Activated CD4-positive, alpha-beta T cell treated with anti-CD3 and anti-CD28 coated beads for 48 hours (primary cell): ENCODE measurements around the gene SKI.

Source experiments
- DNase-seq: peaks from one replicate; pipeline ENCODE4 v3.0.0-alpha.2; 2020

SKI gene

GRCh38 chr1:2279817-2280216 is 51.7 kb downstream of the SKI start:
- DNase-seq: no peak

DNA sequence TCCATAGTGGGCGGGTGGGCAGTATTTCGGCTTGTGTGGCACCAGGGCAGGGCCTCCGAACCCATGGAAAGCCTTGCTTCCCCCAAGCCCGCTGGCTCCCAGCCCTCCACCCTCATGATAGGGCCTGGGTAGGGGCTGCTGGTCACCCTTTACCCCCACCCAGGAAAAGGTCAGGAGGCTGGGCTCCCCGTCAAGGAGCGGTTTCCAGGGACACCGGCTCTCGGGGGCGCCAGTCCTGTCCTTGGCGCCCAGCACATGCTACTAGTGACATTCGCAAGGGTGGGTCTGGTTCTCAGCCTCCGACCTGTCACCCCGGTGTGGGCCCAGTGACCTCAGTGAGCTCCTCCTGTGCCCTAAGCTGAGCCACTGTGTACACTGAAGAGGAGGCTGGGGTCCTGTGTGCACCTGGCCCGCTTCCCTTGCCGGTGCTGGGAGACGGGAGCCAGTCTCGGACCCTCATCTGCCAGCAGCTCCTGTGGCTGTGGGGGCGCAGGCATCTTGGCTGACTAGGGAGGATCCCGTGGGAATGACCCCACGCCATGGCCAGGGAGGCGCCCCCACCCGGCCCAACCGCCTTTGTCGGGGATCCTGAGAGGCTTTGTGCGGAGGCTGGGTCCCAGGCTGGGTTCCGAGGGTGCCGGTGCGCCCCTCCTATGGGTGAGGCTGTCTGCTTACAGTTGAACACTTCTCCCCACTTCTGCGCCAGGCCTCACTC is 54.6 kb downstream of the SKI start:
- no peak for DNase-seq

DNA sequence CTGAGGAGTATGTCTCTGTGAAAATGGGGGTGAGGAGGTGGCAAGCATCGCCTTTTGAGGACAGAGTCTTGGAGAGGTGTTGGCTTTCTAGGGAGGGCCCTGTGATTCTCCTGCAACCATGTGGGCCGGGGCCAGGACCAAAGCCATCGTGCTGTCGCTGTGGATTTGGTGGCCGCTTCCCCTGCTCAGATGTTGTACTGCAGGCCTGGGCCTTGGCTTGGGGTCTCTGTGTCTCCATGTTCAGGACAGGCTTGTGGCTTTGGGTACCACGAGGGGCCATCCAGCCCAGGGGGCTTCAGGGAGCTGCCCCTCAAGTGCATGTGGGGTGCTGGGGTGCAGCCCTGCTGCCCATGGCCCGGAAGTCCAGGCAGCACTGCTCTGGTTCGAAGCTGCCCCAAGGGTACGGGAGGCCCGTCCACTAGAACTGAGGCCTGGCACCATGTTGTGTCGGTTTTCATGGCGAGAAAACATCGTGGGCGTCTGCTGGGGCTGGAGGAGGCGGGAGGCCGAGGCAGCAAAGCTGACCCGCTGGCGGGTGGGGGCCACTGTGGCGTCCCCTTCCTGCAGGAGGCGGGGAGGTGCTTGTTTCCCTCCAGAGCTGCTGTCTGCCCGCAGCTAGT is 55.4 kb downstream of the SKI start:
- no peak for DNase-seq

GRCh38 chr1:2283991-2284895 is 56.1 kb downstream of the SKI start:
- DNase-seq: no peak

DNA sequence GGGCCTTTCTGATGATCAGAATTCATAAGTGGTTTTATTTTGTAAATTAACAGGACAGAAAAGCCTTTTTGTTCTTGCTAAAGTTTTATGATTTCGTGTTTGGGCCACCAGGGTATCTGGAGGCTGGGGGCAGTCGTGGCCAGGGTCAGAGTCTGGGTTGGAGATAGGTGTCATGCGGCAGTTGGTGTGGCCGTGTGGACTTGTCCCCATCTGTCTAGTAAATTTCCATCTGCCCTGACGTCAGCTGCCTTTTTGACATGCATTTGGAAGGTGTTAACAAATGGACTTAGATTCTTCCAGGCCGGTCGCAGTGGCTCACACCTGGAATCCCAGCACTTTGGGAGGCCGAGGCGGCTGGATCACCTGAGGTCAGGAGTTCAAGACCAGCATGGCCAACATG is 56.8 kb downstream of the SKI start:
- no peak for DNase-seq

DNA sequence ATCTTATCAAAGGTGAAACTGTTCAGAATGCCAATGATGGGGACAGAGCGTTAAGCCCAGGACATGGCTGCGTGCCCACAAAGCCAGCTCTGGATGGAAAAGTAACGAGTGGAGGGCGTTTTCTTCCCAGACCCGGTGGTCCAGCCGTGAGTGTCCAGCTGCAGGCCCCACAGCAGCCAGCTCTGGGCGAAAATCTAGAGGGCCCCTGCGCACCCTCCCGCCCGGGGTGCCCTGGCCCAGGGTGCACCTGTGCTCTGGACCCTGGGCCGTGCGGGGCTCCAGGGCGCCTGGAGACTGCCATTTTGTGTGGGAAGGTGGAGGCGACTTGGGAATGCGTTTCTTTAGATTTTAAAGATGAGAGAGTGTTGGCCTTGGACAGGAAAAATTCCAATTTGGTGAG is 58.8 kb downstream of the SKI start:
- DNase-seq: no peak

- no peak for DNase-seq
These were observed 59.5 kb downstream of the SKI start for GRCh38 chr1:2287649-2288048.

DNA sequence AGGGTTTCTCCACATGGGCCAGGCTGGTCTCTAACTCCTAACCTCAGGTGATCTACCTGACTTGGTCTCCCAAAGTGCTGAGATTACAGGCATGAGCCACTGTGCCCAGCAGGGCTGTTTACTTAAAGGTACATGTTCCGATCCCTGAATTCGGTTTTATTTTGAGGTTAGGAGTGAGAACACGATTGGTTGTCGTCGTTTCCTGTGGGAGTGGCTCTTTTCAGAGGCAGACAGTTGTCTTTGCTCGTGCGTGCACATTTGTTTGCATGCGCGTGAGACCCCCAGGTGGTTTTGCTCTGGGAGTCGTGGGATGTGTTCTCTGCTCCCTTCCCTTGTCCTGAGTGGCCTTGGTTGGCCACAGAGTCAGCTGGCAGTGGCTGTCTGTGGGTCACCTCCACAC is 60.2 kb downstream of the SKI start:
- peak; percentile 42 for DNase-seq

DNA sequence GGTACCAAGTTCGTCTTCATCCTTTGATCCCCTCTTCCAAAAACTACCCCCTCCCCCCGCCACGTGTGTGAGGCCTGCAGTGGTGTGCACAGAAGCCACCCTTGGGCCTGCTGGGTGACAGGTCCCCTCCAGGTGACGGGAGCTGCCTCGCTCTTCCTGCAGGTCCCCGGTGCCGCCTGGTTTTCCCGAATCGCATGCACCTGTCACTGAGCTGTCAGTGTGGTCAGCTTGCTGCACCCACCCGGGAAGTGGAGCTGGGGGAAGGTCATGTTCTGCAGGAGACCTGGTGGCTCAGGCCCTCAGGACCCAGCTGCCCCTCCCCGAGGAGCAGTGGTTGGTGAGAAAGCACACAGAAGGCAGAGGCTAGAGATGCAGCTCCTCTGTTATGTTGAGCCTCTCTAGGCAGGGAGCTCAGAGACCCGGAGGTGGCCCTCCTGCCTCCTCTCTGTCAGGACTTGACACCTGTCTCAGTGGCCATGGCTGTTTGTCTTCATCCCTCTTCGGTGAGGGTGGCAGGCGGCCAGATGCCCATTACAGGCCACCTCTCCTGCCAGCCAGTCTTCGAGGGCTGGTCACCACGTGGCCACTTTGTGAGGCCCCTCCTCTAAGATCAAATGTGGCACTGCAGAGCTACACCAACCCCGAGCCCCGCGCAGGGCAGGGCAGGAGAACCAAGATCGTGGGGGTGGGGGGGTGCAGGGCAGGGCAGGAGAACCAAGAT is 60.9 kb downstream of the SKI start:
- DNase-seq: no peak

- DNase-seq: no peak
These were observed 61.5 kb downstream of the SKI start for GRCh38 chr1:2289607-2290006.

GRCh38 chr1:2290171-2290578 is 62.1 kb downstream of the SKI start:
- peak; percentile 45 for DNase-seq

DNA sequence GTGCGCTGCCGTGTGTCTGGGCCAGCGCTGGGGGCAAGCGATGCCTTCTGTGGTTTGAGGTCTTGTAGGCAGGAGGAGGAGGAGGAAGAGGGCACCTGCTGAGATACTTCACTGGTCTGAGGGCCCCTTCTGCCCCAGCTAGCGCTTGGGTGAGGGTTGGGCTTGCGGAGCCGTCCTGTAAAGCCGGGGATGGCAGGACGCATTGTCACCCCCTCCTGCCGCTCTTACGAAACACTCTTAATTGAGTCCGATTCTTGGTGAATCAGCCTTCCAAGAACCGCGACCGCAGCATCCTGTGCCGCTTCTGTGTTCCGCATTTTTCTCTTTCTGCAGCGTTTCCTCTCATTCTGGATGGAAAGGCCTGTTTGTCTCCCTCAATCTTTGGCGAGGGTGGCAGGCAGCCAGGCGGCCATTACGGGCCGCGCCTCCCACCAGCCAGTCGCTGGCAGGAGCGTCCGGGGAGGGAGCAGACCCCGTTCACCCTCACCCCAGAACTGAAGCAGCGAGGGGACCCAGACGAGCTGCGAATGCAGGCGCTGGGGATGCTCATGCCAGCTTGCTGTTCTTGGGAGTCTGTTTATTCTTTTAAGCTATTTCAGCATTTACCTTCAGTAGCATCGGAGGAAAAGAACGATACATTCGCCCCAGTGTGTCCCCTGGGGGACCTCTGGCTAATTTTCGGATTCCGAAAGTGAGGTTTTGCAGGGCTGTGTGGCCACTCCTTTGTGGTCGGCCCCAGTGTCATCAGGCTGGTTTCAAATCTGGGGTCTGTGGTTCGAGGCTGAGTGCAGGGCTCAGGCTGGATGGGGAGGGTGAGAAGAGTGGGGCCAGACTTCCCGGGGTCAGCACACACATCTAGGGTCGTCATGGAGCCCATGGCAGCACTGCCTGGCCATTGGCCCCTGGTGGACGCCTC is 62.7 kb downstream of the SKI start:
- peak; percentile 90 for DNase-seq

- no peak for DNase-seq
These were observed 63.5 kb downstream of the SKI start for GRCh38 chr1:2291577-2291976.

DNA sequence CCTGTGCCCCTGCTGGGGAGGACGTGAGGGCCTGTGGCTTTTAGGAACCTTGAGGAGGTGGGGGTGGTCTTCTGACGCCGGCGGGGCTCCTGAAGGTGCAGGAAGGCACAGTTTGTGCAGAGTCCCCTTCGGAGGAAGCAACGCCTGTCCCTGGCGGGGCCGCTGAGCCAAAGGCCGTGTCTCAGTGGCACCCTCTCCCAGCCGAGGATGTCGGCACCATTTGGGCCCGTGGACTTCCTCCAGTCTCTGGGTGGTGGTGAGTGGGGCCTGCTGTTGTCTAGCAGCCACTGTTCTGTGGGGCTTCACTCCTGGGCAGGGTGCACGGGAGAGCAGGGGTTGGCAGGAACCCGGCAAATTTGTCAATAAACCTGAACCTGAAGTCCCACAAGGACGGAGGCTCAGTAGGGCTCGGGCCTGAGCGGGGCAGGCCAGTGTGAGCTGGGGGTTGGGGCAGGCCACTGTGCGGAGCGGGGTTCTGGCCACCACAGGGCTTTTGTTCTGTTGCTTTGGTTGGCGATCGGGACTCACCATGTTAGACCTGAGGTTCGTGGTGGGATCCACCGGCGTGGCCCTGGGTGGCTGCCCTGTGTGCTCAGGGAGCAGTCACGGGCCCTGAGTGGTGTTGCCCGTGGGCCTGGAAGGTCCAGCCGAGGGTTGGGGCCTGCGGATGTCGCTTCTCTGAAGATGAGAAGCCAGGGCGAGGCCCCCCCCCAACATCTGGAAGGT is 64.8 kb downstream of the SKI start:
- DNase-seq: no peak

DNA sequence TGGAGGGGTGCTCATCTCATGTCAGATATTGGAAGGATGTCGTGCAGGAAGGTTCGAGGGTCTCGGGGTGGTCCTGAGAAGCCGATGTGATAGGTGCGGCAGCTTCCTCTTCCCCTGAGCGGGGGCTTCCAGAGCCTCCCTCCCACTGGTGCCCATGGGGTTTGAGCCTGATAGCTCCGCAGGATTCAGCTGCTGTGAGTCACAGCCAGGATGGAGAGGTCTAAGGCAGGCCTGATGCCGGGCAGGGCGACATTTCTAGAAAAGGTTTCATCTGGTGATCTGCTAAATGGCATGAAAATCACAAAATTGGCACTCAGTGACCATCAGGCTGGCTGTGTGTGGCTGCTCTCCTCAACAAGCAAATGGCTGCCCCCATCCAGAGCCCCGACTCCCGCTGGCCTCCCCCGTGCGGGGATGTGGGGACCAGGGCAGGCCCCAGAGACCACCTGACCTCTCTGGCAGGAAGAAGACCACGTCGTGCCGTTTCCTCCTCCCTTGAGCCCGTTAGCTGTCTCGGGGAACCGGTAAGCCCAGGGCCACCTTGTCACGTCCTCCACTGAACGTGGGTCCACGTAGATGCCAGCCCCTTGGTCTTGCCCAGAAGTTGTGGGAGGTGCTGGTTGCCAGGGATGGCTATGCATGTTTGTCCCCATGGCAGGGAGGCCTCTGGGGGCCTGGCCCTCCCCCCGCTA is 66.1 kb downstream of the SKI start:
- DNase-seq: no peak

- DNase-seq: no peak
These were observed 66.6 kb downstream of the SKI start for GRCh38 chr1:2294725-2295078.

DNA sequence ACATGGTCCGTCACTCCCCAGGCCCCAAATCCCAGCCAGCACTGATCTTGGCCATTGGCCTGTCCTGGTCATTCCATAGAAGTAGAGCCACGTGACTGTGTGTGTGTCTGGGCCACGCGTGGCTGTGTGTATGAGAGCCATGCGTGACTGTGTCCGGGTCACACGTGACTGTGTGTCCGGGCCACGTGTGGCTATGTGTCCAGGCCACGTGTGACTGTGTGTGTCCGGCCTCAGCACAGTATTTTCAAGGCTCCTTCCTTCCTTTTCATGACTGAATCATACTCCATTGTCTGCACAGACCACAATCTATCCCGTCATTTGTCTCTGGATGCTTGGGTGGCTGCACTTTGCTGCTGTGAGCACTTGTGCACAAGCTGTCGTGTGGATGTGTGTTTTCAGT is 67.4 kb downstream of the SKI start:
- no peak for DNase-seq

DNA sequence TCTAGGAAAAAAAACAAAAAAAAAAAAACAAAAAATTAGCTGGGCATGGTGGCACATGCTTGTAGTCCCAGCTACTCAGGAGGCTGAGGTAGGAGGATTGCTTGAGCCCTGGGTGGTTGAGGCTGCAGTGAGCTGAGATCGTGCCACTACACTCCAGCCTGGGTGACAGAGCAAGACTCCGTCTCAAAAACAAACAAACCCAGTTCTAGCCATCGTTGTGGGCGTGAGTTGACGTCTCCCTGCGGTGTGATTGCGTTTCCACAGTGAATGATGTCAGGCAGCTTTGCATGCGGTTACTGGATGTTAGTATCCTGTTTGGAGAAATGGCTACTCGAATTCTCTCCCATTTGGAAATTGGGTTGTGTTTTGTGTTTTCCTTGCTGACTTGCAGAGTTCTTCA is 68.1 kb downstream of the SKI start:
- peak; percentile 64 for DNase-seq

GRCh38 chr1:2296614-2297013 is 68.5 kb downstream of the SKI start:
- DNase-seq: no peak

DNA sequence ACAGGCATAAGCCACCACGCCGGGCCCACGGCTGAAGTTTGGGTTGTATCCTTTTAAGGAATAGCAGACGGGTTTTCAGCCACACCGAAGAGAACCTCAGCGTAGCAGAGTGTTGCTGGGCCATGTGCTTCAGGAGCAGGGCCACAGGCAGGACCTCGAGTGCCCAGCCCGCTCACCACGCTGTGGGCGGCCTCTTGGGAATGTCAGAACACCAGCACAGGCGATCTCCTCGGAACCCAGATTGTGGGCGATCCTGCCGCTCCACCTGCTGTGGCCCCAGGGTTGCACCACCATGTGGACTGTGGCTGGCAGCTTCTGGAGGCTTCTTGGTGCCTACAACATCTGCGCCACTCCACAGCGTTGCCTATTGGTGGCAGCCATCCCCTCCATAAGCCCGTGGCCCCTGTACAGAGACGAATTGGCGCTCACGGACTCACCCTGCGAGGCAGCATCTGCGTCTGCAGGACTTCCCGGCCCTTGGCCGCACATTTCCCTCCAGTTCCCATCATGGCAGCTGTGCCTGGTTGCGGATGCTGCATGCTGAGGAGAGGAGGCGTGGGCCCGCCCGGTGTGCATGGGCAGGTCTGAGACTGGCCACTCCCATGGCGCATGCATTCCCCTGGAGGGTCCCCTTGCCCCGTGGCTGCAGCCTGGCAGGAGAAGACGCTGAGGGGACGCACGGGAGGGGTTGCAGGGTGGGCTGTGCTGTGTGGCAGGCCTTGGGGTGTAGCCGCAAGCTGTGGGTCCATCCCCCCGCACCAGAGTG is 69.3 kb downstream of the SKI start:
- no peak for DNase-seq
